Measurements from ENCODE around the gene PCYOX1L.

PCYOX1L gene

DNA sequence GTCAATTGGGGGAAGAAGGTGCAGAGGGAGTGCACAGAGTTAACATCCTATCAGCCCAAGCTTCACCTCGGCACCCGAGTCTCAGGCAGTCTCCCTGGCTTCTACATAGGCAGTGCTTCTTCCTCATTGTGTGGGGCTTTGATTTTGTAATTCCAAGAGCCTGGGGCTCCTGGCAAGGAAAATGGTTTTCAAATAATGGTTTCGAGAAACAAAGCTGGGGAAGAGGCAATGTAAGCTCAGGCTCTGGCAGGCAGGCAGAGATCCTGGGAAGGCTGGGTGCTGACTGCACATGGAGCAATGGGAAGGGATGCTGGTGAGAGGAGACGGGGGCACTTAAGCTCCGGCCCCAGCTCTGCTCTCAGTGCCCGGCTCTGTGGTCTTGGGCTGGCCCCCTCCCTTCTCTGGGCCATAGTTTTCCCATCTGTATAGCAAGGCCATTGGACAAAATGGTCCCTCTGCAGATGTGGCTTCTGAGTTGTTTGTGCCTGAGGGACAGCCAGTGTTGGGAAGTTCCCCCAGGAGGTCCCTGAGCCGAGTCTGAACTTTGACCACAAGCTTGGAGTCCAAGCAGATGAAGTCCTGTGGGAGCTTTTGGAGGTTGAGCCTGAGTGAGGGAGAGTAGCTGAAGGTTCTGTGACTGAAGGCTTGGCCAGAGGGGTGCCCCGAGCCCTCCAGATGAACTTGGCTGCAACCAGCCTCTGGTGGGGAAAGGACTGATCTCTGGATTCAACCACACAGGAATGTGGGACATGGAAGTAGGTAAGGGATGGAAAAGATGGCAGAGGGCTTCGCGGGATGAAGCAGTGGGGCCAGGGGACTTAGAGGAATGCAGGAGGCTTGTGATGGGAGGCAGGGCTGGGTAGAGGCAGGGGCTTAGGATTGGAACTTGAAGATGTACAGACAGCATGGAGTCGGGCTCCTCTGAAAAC, 49.7 kb downstream of the PCYOX1L start:
- WGBS (ENCODE audit: extremely low coverage, insufficient coverage, insufficient read length) = no CpG with 5 or more reads among the region's 11 CpGs
- H3K4me1 ChIP-seq (ENCODE audit: control insufficient read depth in 1 of 2, insufficient read depth in 2 of 2, low read length in 2 of 2) = peaks cover 20 to 39% of the 10 kb centered on the region in 2 experiments
- H2BK5ac ChIP-seq (ENCODE audit: low read depth, low read length, poor library complexity) = no peak overlapping the region
- H4K12ac ChIP-seq (ENCODE audit: low read depth, low read length) = no peak overlapping the region
- H3K4me2 ChIP-seq (ENCODE audit: low read length) = no peak overlapping the region
- DNase-seq = no peak
- H3K9ac ChIP-seq (ENCODE audit: low read length) = no peak overlapping the region
- no peak overlapping the region for H3K14ac ChIP-seq (ENCODE audit: low read length)
- no peaks in the 10 kb centered on the region for H3K9me3 ChIP-seq (ENCODE audit: insufficient read depth, low read depth, low read length)
- no peak overlapping the region for H3K27ac ChIP-seq (ENCODE audit: low read depth, low read length)
- H2AK5ac ChIP-seq (ENCODE audit: low read length) = peak overlapping the region; percentile 52
- peak overlapping the region; percentile 14 for H4K91ac ChIP-seq (ENCODE audit: low read depth, low read length)
- no peak overlapping the region for H3K18ac ChIP-seq (ENCODE audit: low read length)
- no peak overlapping the region for H4K8ac ChIP-seq (ENCODE audit: low read depth, low read length)
- H2BK12ac ChIP-seq (ENCODE audit: low read length) = peak overlapping the region; percentile 56
- no peak overlapping the region for H2AFZ ChIP-seq (ENCODE audit: insufficient read depth, low read length, poor library complexity)
- H3K79me2 ChIP-seq (ENCODE audit: control insufficient read depth, insufficient read depth, low read length, poor library complexity) = no peaks in the 10 kb centered on the region
- no peaks in the 10 kb centered on the region for H3K27me3 ChIP-seq (ENCODE audit: insufficient read depth, low read length)
- no peaks in the 10 kb centered on the region for H3K36me3 ChIP-seq (ENCODE audit: control insufficient read depth in 1 of 2, insufficient read depth in 2 of 2, low read length in 2 of 2)
- H2BK120ac ChIP-seq (ENCODE audit: insufficient read depth, low read length, poor library complexity) = no peak overlapping the region
- no peak overlapping the region for H3K23ac ChIP-seq (ENCODE audit: low read length)
- peaks cover 15% of the 10 kb centered on the region for H3K79me1 ChIP-seq (ENCODE audit: low read length)
- H3K4ac ChIP-seq (ENCODE audit: low read depth, low read length) = no peak overlapping the region
- H3K4me3 ChIP-seq (ENCODE audit: low read depth, low read length) = peak overlapping the region; percentile 19

DNA sequence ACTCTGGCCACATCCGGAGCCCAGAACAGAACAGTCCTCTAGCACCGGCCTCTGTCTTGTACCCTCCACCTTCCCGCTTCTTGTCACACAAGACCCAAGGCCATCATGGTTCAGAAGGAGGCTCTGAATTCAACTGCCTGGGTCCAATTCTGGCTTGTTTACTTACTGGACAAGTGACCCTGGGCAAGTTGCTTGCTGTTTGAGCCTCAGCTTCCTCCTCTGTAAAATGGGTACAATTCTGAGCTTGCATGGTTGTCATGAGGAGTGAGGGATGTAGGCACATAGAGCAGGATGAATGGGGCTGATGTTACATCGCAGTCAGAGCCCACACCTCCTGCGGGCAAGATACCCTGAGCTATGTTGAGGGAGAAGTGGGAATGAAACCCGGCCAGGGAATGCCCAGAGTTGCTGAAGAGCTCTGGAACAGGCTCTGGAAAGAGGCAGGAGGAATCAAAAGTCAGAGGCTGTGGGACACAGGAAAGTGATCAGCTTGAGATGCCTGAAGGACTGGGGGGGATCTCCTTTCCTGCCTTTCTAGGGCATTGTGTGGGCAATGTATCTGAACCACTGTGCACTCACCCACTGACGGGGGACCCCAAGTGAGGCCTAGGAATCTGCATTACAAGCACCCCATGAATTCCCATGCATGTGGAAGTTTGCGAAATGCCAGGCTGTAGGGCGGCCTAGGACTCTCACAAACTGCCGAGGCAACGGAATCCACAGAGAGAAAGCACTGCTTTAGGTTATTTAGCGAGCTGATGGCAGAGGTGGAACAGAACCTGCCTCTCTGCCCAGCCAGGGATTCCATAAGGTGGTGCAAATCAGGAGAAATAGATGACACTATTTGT, 50.6 kb downstream of the PCYOX1L start:
- no peaks in the 10 kb centered on the region for H3K9me3 ChIP-seq (ENCODE audit: insufficient read depth, low read depth, low read length)
- no peak overlapping the region for H3K9ac ChIP-seq (ENCODE audit: low read length)

DNA sequence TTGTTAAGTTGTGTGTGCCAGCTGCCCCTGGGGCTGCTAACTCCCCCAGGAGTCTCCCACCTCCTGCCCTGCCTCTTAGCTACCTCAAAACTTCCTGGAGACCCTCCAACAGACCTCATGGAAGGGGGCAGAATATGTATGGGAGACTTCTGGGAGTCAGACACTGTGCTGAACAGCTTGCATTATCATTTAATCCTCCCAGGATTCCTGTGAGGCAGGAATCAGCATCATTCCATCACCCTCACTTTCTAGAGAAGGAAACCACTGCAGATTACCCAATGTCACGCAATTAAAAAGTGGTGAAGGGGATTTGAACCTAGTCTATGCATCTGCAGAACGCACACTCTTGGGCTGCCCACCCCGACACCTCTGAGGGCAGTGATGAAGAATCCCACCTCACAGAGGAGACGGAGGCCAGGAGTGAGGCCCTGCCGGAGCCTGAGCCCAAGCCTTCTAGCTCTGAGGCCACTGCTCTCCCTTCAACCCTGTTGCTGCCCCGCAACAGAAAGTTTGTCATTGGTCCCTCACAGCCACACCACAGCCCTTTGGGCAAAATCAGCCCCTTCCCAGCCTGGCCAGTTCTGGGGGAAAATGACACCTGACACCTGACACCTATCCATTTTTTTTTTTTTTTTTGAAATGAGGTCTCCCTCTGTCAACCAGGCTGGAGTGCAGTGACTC, 51.6 kb downstream of the PCYOX1L start:
- no peak for DNase-seq
- Histone ChIP-seq H3K9me3 (ENCODE audit: insufficient read depth, low read depth, low read length) (peaks cover 2% of the 10 kb centered on the region), H2AFZ (ENCODE audit: insufficient read depth, low read length, poor library complexity) (no peak overlapping the region), H3K9ac (ENCODE audit: low read length) (peak overlapping the region; percentile 8), H3K79me2 (ENCODE audit: control insufficient read depth, insufficient read depth, low read length, poor library complexity) (no peaks in the 10 kb centered on the region), H3K27me3 (ENCODE audit: insufficient read depth, low read length) (no peaks in the 10 kb centered on the region), H3K23ac (ENCODE audit: low read length) (no peak overlapping the region), H3K4me1 (ENCODE audit: control insufficient read depth in 1 of 2, insufficient read depth in 2 of 2, low read length in 2 of 2) (peaks cover 18 to 39% of the 10 kb centered on the region in 2 experiments), H2BK120ac (ENCODE audit: insufficient read depth, low read length, poor library complexity) (no peak overlapping the region), H2AK5ac (ENCODE audit: low read length) (no peak overlapping the region), H3K4ac (ENCODE audit: low read depth, low read length) (no peak overlapping the region), H3K36me3 (ENCODE audit: control insufficient read depth in 1 of 2, insufficient read depth in 2 of 2, low read length in 2 of 2) (no peaks in the 10 kb centered on the region), H3K4me2 (ENCODE audit: low read length) (no peak overlapping the region), H2BK12ac (ENCODE audit: low read length) (no peak overlapping the region), H4K8ac (ENCODE audit: low read depth, low read length) (no peak overlapping the region), H2BK5ac (ENCODE audit: low read depth, low read length, poor library complexity) (no peak overlapping the region), H3K18ac (ENCODE audit: low read length) (no peak overlapping the region), H3K4me3 (ENCODE audit: low read depth, low read length) (no peak overlapping the region), H3K79me1 (ENCODE audit: low read length) (peaks cover 17% of the 10 kb centered on the region), H3K14ac (ENCODE audit: low read length) (no peak overlapping the region), H4K91ac (ENCODE audit: low read depth, low read length) (peak overlapping the region; percentile 8), H4K12ac (ENCODE audit: low read depth, low read length) (no peak overlapping the region), H3K27ac (ENCODE audit: low read depth, low read length) (no peak overlapping the region)
- WGBS (ENCODE audit: extremely low coverage, insufficient coverage, insufficient read length) = no CpG with 5 or more reads among the region's 6 CpGs

More for the DNA sequence above, 50.6 kb downstream of the PCYOX1L start:
- H3K14ac ChIP-seq (ENCODE audit: low read length) = no peak overlapping the region
- no peak overlapping the region for H3K4me3 ChIP-seq (ENCODE audit: low read depth, low read length)
- H3K4me2 ChIP-seq (ENCODE audit: low read length) = no peak overlapping the region
- H3K4me1 ChIP-seq (ENCODE audit: control insufficient read depth in 1 of 2, insufficient read depth in 2 of 2, low read length in 2 of 2) = peaks cover 22 to 44% of the 10 kb centered on the region in 2 experiments
- peak overlapping the region; percentile 14 for H4K91ac ChIP-seq (ENCODE audit: low read depth, low read length)
- H3K4ac ChIP-seq (ENCODE audit: low read depth, low read length) = no peak overlapping the region
- no peak overlapping the region for H4K8ac ChIP-seq (ENCODE audit: low read depth, low read length)
- H3K23ac ChIP-seq (ENCODE audit: low read length) = no peak overlapping the region
- H4K12ac ChIP-seq (ENCODE audit: low read depth, low read length) = no peak overlapping the region
- no peak overlapping the region for H2BK5ac ChIP-seq (ENCODE audit: low read depth, low read length, poor library complexity)
- no peak for DNase-seq
- H3K36me3 ChIP-seq (ENCODE audit: control insufficient read depth in 1 of 2, insufficient read depth in 2 of 2, low read length in 2 of 2) = no peaks in the 10 kb centered on the region
- H3K18ac ChIP-seq (ENCODE audit: low read length) = no peak overlapping the region
- H3K79me1 ChIP-seq (ENCODE audit: low read length) = peaks cover 20% of the 10 kb centered on the region
- H3K27ac ChIP-seq (ENCODE audit: low read depth, low read length) = no peak overlapping the region
- WGBS (ENCODE audit: extremely low coverage, insufficient coverage, insufficient read length) = no CpG with 5 or more reads among the region's 12 CpGs
- H2AK5ac ChIP-seq (ENCODE audit: low read length) = peak overlapping the region; percentile 52
- no peaks in the 10 kb centered on the region for H3K79me2 ChIP-seq (ENCODE audit: control insufficient read depth, insufficient read depth, low read length, poor library complexity)
- H2BK120ac ChIP-seq (ENCODE audit: insufficient read depth, low read length, poor library complexity) = no peak overlapping the region
- H2BK12ac ChIP-seq (ENCODE audit: low read length) = peak overlapping the region; percentile 2
- no peak overlapping the region for H2AFZ ChIP-seq (ENCODE audit: insufficient read depth, low read length, poor library complexity)
- no peaks in the 10 kb centered on the region for H3K27me3 ChIP-seq (ENCODE audit: insufficient read depth, low read length)

DNA sequence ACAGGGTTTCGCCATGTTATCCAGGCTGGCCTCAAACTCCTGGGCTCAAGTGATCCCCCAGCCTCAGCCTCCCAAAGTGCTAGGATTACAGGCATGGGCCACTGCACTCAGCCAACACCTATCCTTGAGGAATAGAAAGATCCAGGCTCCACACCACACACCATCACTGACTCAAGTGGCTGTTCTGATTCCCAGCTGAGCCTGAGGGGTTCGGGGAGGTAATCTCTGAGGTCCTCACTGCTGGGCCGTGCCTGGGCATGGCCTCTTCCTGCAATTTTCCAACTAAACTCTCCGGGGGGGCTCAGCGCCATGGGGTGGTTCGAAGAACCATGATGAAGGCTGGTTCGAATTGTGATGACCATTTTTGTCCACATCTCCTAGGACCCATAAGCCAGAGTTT, 52.2 kb downstream of the PCYOX1L start:
- H3K27me3 ChIP-seq (ENCODE audit: insufficient read depth, low read length) = no peaks in the 10 kb centered on the region
- DNase-seq = no peak
- H3K4me3 ChIP-seq (ENCODE audit: low read depth, low read length) = no peak overlapping the region
- H3K79me1 ChIP-seq (ENCODE audit: low read length) = peaks cover 12% of the 10 kb centered on the region
- H3K36me3 ChIP-seq (ENCODE audit: control insufficient read depth in 1 of 2, insufficient read depth in 2 of 2, low read length in 2 of 2) = no peaks in the 10 kb centered on the region
- H4K8ac ChIP-seq (ENCODE audit: low read depth, low read length) = no peak overlapping the region
- no peak overlapping the region for H2BK5ac ChIP-seq (ENCODE audit: low read depth, low read length, poor library complexity)
- H2AK5ac ChIP-seq (ENCODE audit: low read length) = no peak overlapping the region
- H3K9me3 ChIP-seq (ENCODE audit: insufficient read depth, low read depth, low read length) = peaks cover 2% of the 10 kb centered on the region
- H3K14ac ChIP-seq (ENCODE audit: low read length) = no peak overlapping the region
- peaks cover 14 to 34% of the 10 kb centered on the region in 2 experiments for H3K4me1 ChIP-seq (ENCODE audit: control insufficient read depth in 1 of 2, insufficient read depth in 2 of 2, low read length in 2 of 2)
- no peak overlapping the region for H3K27ac ChIP-seq (ENCODE audit: low read depth, low read length)
- no peak overlapping the region for H2BK12ac ChIP-seq (ENCODE audit: low read length)
- no peak overlapping the region for H3K4me2 ChIP-seq (ENCODE audit: low read length)
- no peak overlapping the region for H2AFZ ChIP-seq (ENCODE audit: insufficient read depth, low read length, poor library complexity)
- H4K12ac ChIP-seq (ENCODE audit: low read depth, low read length) = no peak overlapping the region
- no peak overlapping the region for H3K18ac ChIP-seq (ENCODE audit: low read length)
- H2BK120ac ChIP-seq (ENCODE audit: insufficient read depth, low read length, poor library complexity) = no peak overlapping the region
- H4K91ac ChIP-seq (ENCODE audit: low read depth, low read length) = no peak overlapping the region
- H3K4ac ChIP-seq (ENCODE audit: low read depth, low read length) = no peak overlapping the region
- no CpG with 5 or more reads among the region's 7 CpGs for WGBS (ENCODE audit: extremely low coverage, insufficient coverage, insufficient read length)
- no peaks in the 10 kb centered on the region for H3K79me2 ChIP-seq (ENCODE audit: control insufficient read depth, insufficient read depth, low read length, poor library complexity)
- no peak overlapping the region for H3K9ac ChIP-seq (ENCODE audit: low read length)
- no peak overlapping the region for H3K23ac ChIP-seq (ENCODE audit: low read length)
